HG03025 (cell line): ENCODE data around the gene BCO1.

ENCODE experiments used
- ATAC-seq: cut with Tn5 transposase; IDR thresholded peaks from one replicate; pipeline ENCODE4 v1.9.1; 2021; ENCODE audit warnings: mild to moderate bottlenecking, moderate library complexity; ENCODE audit not compliant: unreplicated experiment, low FRiP score

The BCO1 gene

GRCh38 chr16:81231014-81231413 is 7.5 kb upstream of the BCO1 start:
- ATAC-seq: no peak

DNA sequence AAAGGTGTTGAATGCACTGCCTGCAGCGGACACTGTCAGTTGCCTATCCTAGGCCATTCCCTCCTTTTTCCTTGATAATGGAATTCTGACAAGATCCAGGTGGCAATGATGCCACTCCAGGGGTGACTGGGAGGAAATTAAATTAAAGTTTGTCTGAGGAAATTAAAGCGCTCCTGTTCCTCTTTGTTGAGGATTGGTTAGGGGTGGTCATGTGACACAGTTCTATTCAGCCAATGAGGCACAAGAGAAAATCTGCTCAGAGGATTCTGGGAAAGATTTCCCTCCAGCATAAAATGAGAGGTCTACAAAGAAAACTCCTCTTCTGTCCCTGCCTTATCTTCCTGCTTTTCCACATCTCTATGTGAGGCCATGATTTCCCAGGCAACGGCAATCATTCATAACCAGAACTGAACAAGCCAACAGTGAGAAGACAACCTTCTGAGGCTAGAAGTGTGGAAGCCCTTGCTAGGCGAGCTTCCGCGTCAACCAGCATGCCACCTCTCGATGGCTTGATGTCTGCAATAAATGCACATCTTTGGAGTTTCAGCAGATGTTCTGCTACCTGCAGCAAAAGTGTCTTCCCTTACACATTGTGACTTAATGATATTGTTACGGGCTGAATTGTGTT is 5.6 kb upstream of the BCO1 start:
- no peak for ATAC-seq

GRCh38 chr16:81237282-81237681 is 1.2 kb upstream of the BCO1 start:
- no peak for ATAC-seq

- ATAC-seq: no peak
These were observed 570 bp upstream of the BCO1 start for GRCh38 chr16:81237942-81238295.

GRCh38 chr16:81239367-81240121 is 1.1 kb downstream of the BCO1 start:
- ATAC-seq: no peak

DNA sequence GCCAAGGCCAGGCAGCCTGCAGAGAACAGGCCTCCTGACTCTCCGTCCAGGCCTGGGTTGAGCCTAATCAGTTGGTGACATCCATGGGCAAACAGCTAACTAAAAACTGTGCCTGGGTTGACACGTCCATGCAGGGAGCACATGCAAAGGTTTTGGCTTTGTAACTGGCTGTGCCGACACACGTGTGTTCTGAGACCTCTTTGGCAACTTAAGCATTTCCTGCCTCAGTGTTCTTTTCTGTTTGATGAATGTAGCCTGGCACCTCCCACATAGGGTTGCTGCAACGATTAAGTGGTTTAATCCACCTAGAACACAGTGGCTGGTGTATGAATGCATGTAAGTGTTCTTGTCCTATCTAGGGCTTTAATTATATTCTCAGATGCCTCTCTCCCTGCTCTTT is 3.2 kb downstream of the BCO1 start:
- ATAC-seq: no peak

- ATAC-seq: no peak
These were observed 4.6 kb downstream of the BCO1 start for GRCh38 chr16:81242977-81243618.

- no peak for ATAC-seq
These were observed 5.5 kb downstream of the BCO1 start for GRCh38 chr16:81243942-81244341.

- ATAC-seq: no peak
These were observed 13.4 kb downstream of the BCO1 start for GRCh38 chr16:81251871-81252270.

DNA sequence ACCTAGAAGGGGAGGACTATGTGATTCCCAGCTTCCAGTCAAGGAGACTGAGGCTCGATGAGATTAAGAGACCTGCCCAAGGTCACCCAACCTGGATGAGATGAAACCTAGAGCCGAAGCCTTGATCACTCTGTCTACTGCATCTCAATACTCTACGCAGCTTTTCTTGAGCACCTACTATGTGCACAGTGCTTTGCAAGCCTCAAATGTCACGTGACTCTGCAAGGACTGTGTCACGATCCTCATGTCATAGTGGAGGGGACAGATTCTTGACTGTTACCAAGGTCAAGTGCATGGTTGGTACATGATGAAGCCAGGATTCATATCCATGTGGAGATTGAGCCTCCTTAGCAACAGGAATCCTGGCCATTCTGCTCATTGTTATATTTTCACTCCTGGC is 14.7 kb downstream of the BCO1 start:
- ATAC-seq: no peak

DNA sequence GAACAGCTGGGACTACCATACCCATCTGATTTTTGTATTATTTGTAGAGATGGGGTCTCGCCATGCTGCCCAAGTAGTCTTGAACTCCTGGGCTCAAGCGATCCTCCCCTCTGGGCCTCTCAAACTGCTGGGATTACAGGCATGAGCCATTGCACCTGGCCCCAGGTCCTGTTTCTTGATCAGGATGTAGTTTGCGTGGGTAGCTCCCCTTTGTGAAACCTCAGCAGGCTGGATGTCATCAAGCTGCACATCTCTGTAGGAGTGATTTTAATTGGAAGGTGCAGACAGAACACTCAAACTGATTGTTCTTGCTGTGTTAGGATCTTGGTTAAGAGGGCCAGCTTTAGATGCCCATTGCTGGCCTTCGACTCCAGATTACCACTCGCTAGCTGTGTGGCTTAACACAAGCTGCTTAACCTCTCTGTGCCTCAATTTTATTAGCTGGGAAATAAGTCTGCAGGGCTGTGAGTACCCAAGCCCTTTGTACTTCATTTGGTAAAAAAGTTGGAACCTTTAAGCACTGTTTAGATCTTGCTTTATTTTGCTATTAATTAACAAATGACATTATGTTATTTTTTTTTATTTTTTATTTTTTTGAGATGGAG is 16.5 kb downstream of the BCO1 start:
- no peak for ATAC-seq

DNA sequence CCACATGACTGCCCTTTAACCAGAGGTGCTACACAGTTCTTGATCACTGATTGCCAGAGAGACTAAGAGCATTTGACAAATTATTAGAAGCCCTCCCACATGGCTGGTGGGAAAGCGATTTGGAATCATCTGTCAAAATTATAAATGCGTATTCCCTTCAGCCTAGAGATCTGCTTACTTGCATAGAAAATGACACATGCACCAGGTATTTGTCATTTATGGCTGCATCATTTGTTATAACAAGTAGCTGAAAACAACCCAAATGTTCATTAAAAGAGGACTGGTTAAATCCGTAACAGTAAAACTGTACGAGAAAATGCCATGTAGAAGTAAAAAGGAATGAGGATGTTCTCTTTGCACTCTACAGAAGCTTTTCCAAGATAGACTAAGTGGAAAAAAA is 21.4 kb downstream of the BCO1 start:
- ATAC-seq: no peak

GRCh38 chr16:81261049-81261648 is 22.7 kb downstream of the BCO1 start:
- ATAC-seq: no peak

GRCh38 chr16:81263470-81264220 is 25.2 kb downstream of the BCO1 start:
- ATAC-seq: no peak

GRCh38 chr16:81264386-81264785 is 25.9 kb downstream of the BCO1 start:
- no peak for ATAC-seq

DNA sequence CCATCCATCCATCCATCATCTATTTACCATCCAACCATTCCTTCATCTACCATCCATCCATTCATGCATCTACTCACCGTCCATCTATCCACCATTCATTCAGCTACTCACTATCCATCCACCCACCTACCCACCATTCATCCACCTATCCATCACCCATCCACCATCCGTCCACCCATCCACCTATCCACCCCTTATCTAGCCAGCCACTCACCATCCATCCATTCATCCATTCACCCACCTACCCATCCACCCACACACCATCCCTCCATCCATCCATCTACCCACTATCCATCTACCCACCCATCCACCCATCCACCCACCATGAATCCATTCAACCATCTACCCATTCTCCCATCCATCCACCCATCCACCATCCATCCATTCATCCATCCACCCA is 26.6 kb downstream of the BCO1 start:
- ATAC-seq: no peak

DNA sequence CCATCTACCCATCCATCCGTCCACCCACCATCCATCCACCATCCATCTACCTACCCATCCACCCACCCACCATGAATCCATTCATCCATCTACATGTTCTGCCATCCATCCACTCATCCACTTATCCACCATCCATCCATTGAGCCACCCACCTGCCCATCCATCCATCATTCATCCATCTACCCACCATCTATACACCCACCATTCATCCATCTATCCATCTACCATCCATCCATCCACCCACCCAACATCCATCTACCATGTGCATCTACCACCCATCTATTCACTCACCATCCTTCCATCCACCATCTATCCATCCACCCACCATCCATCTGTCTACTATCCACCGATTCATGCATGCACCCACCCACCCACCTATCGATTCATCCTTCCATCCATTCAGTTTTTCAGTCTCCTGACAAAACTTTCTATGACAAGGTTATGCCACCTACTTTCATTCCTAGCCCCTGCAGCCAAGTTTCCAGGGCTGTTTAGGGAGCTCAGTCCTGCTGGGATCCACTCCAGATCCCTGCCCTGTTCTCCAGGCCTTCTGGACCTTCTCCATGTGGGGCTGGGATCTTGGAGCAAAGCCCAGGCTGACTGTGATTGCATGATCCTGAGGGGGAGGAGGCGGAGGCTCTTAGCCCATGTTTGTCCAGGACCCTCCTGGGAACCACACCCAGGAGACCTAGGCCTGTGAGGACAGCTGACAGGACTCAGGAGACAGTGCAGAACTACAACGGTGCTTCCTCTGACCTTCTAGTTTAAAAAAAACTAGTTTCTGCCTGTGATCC is 27.4 kb downstream of the BCO1 start:
- no peak for ATAC-seq

DNA sequence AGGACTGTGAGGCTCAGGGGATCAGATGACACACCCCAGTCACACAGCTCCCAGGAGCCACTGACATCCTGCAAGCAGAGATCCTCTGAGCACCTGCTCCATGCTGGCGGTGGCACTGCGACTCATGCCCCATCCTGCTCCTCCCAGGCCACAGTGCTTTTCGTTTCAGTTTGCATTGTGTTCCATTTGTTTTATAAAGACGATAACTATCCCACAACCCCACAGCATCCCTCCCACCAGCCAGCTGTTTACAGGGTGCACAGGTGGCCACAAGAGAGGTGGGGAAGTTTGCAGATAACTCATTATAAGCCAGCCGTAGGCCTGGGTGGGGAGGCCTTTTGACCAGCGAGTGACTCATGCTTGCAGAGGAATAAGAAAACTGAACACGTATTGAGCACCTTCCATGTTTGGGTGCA is 28.2 kb downstream of the BCO1 start:
- ATAC-seq: no peak

DNA sequence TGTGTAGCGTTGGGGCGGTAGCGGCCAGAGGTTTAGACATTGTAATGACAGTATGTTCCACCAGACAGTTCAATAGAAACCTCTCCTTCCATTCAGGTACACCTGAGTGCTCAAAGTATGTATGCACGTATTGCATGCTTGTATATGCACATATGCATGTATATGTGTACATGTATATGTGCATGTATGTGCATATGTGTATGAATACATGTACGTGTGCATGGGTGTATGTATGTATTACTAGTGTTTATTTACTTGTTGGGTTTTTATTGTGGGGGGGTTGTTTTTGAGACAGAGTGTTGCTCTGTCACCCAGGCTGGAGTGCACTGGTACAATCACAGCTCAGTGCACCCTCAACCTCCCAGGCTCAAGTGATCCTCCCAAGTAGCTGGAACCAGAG is 30.0 kb downstream of the BCO1 start:
- ATAC-seq: no peak
